Lower leg skin (tissue), 4 donors: ENCODE data around the gene ZBTB20. TPM values are rescaled to one million over a fixed set of nuclear protein-coding genes. Genes with fewer than 3 reads are reported as not detected.

Experiments
- DNase-seq, 2 donors: peaks; one replicate each; pipeline ENCODE4 v3.0.0-alpha.2; 2019; ENCODE audit warnings: low spot score in 2 of 2
- H3K4me3 ChIP-seq: fragments of 200-600 bp; sonication (generic); 2 replicates; pipeline ENCODE4 v1.5.1; 2017; ENCODE audit warnings: mild to moderate bottlenecking, low read depth; ENCODE audit not compliant: poor library complexity, severe bottlenecking
- CTCF ChIP-seq, 3 donors: fragments of 450-650 bp; IDR thresholded peaks; one replicate each; pipeline ENCODE4 v1.5.1; 2016; ENCODE audit warnings: antibody characterized with exemption in 3 of 3, mild to moderate bottlenecking in 3 of 3, moderate library complexity in 2 of 3
- POLR2A ChIP-seq, 2 donors: fragments of 450-650 bp; IDR thresholded peaks; one replicate each; pipeline ENCODE4 v1.6.1; 2016 to 2017; ENCODE audit warnings: antibody characterized with exemption in 2 of 2, mild to moderate bottlenecking in 1 of 2, moderate library complexity in 1 of 2
- WGBS, 2 donors: methylation state at CpG; one replicate each; pipeline ENCODE4 v1.1.5; 2018; 5-methylcytosine and 5-hydroxymethylcytosine counted together
- intact Hi-C: fragments of 100-400 bp; cut with DNase I; formaldehyde crosslinking; loops from one replicate; pipeline ENCODE4 v1.15.0; 2023; ENCODE audit warnings: low total_unique reads
- total RNA-seq, 4 donors: library from RNA; depleted of rRNA; stranded (reverse); fragments of >200 nt; gene quantifications; one replicate each; pipeline ENCODE4 v1.1.0, GENCODE V29; 2016

Gene ZBTB20
- total RNA-seq, 4 donors from 2014 or later, result 22.5 to 41.9 (median 33.1) TPM

DNA sequence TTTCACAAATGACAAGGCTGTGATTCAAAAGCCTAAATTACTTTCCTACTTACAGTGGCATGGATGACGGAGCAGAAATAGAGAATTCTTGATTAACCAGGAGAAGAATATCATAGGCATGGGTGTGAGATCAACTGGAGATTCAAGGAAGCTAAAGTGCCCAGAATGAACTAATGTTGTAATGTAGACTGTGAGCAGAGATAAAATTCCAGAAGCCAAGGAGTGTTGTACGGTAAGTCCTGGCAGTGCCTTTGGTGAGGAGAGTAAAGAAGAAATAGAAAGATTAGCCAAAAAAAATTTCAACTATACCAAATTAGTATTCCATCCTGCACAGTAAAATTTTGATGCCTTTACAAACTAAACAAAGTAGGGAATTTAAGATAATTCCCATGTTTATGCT is 75.9 kb downstream of the ZBTB20 start:
- TF ChIP-seq POLR2A (IDR thresholded peaks at IDR 0.05), result no peak
- TF ChIP-seq CTCF (IDR thresholded peaks at IDR 0.05), result no peak
- no peak for DNase-seq
- WGBS, 2 donors, result 71 to 77% methylated on average over 2 of the region's 2 CpGs
- no peak overlapping the region for H3K4me3 ChIP-seq
- intact Hi-C loops, result no loop called here

DNA sequence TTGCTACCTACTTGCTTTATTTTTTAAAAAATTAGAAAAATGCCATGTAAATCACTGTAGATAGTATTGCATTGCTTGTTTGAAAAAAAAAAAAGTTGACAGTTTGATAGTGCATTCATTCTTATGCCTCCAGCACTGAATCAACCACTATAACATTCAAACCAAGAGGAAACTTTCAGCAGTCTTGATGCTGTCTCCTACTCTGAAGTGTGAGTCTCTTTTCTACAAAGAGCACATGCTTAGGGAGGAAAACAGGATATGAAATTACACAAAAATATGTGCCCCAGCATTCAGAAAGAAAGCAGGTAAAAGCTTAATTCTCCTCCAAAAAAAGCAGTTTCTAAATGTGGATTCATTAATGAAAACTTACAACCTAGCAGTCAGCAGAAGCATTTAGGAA is 78.3 kb downstream of the ZBTB20 start:
- no peak for DNase-seq
- intact Hi-C loops, result no loop called here
- H3K4me3 ChIP-seq, result no peak overlapping the region
- TF ChIP-seq POLR2A (IDR thresholded peaks at IDR 0.05) (no peak), CTCF (IDR thresholded peaks at IDR 0.05) (no peak)

- H3K4me3 ChIP-seq, result no peak overlapping the region
- TF ChIP-seq POLR2A (IDR thresholded peaks at IDR 0.05), result no peak
- TF ChIP-seq CTCF (IDR thresholded peaks at IDR 0.05), result no peak
- DNase-seq, result no peak
- intact Hi-C loops, result no loop called here
These were observed 84.6 kb downstream of the ZBTB20 start for GRCh38 chr3:115062412-115062956.

DNA sequence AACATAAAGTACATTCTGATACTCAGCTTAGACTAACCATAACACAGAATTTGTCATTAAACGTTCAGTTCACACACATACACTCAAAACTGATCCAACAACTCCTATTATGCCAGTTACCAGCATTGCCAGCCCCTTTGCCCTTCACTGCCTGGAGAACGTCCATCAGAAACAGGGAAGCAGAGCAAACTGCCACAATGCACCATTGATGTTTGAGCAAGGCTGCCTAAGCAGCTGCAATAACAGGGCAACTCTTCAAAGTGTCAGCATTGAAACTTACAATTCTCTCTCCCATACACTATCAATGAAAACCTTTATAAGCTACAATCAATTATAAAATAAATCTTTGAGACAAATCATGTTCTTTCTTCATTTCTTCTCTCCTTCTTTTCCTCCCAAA is 85.1 kb downstream of the ZBTB20 start:
- no peak overlapping the region for H3K4me3 ChIP-seq
- DNase-seq, result no peak
- intact Hi-C loops, result no loop called here
- TF ChIP-seq CTCF (IDR thresholded peaks at IDR 0.05) (no peak), POLR2A (IDR thresholded peaks at IDR 0.05) (no peak)
- 53 to 67% methylated on average over 2 of the region's 2 CpGs for WGBS, 2 donors

DNA sequence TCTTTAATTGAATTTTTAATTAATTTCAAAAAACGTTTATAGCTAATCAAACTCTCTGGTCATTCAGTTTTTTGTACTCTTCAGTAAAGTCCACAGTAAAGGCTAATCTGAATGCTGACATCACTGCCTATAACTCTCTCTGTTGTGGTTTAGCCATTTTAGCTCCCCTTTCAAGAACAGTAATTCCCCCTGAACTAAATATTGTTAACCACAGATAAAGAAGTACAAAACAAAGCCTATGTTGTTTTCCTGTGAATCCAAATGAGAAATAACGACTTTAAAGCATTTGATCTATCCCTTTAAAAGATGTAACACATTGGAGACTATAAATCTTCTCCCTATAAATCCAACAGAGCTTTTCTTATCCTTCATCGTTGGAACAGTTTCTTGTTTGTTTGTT is 94.2 kb downstream of the ZBTB20 start:
- TF ChIP-seq POLR2A (IDR thresholded peaks at IDR 0.05) (no peak), CTCF (IDR thresholded peaks at IDR 0.05) (no peak)
- DNase-seq, result no peak
- no peak overlapping the region for H3K4me3 ChIP-seq
- intact Hi-C loops, result no loop called here
- WGBS, 2 donors, result 46 to 59% methylated on average over 3 of the region's 3 CpGs

- intact Hi-C loops, result no loop called here
- H3K4me3 ChIP-seq, result no peak overlapping the region
- WGBS, 2 donors, result 38 to 49% methylated on average over 3 of the region's 3 CpGs
- DNase-seq, result no peak
- no peak for TF ChIP-seq CTCF (IDR thresholded peaks at IDR 0.05)
- no peak for TF ChIP-seq POLR2A (IDR thresholded peaks at IDR 0.05)
These were observed 104.7 kb downstream of the ZBTB20 start for GRCh38 chr3:115042351-115042750.
